Karpas-422 (cell line): ENCODE measurements around the gene HEYL. TPM values are rescaled to one million over a fixed set of nuclear protein-coding genes. Genes with fewer than 3 reads are reported as not detected.

Experiments
- DNase-seq: peaks from one replicate; pipeline ENCODE4 v3.0.0-alpha.2; 2015
- H2AFZ ChIP-seq: fragments of 200-600 bp; sonication (generic); 2 replicates; pipeline ENCODE4 v1.6.1; 2014; ENCODE audit warnings: antibody characterized with exemption, low read length, mixed read lengths
- H3K27ac ChIP-seq: fragments of 200-600 bp; sonication (generic); 2 replicates; pipeline ENCODE4 v1.5.1; 2014; ENCODE audit warnings: mild to moderate bottlenecking, low read length, moderate library complexity
- H3K27me3 ChIP-seq: fragments of 200-600 bp; sonication (generic); 2 replicates; pipeline ENCODE4 v1.6.1; 2014; ENCODE audit warnings: low read length, mixed read lengths
- H3K36me3 ChIP-seq: fragments of 200-600 bp; sonication (generic); 2 replicates; pipeline ENCODE4 v1.6.1; 2014; ENCODE audit warnings: low read length, mixed read lengths; ENCODE audit not compliant: insufficient read depth
- H3K4me1 ChIP-seq: fragments of 200-600 bp; sonication (generic); 2 replicates; pipeline ENCODE4 v1.6.1; 2014; ENCODE audit warnings: mild to moderate bottlenecking, low read length, mixed read lengths
- H3K4me2 ChIP-seq: fragments of 200-600 bp; sonication (generic); 2 replicates; pipeline ENCODE4 v1.6.1; 2014; ENCODE audit warnings: low read length, low read depth, mild to moderate bottlenecking; ENCODE audit not compliant: poor library complexity, severe bottlenecking
- H3K4me3 ChIP-seq: fragments of 200-600 bp; sonication (generic); 2 replicates; pipeline ENCODE4 v1.5.1; 2014; ENCODE audit warnings: mild to moderate bottlenecking, antibody characterized with exemption, low read length, mixed read lengths
- H3K79me2 ChIP-seq: fragments of 200-600 bp; sonication (generic); 2 replicates; pipeline ENCODE4 v1.6.1; 2014; ENCODE audit warnings: mild to moderate bottlenecking, low read length, mixed read lengths
- H3K9ac ChIP-seq: fragments of 200-600 bp; sonication (generic); 2 replicates; pipeline ENCODE4 v1.6.0; 2014; ENCODE audit warnings: low read length
- H3K9me2 ChIP-seq: fragments of 200-600 bp; sonication (generic), shearing (Covaris generic); replicated peaks from 2 replicates; pipeline ENCODE4 v1.6.0; 2014; ENCODE audit warnings: mild to moderate bottlenecking, low read length, moderate library complexity; ENCODE audit not compliant: insufficient read depth
- H3K9me3 ChIP-seq: fragments of 300-700, 200-600 bp; sonication (generic); 2 replicates; pipeline ENCODE4 v1.6.1; 2014; ENCODE audit warnings: low read length, mixed read lengths
- H4K20me1 ChIP-seq: fragments of 200-600 bp; sonication (generic); 2 replicates; pipeline ENCODE4 v1.6.1; 2014; ENCODE audit warnings: mild to moderate bottlenecking, antibody characterized with exemption, low read length, low read depth; ENCODE audit not compliant: insufficient read depth
- total RNA-seq: library from RNA; depleted of rRNA; stranded (reverse); fragments of >200 nt; shearing (Covaris generic); gene quantifications from 2 replicates; pipeline ENCODE4 v1.2.3, GENCODE V29; 2014; ENCODE audit warnings: low replicate concordance

Gene HEYL
- total RNA-seq, 1 experiment from 2014 or later = not detected

GRCh38 chr1:39671793-39672550, 32.5 kb upstream of the HEYL start, which contains the start of gene NT5C1A:
TSS of gene NT5C1A (minus strand) at chr1:39672107. CDS start at chr1:39672038, 69 bp downstream.
- DNase-seq = no peak
- Histone ChIP-seq H3K4me1 (no peaks in the 10 kb centered on the region), H3K36me3 (no peaks in the 10 kb centered on the region), H4K20me1 (no peaks in the 10 kb centered on the region), H3K79me2 (no peaks in the 10 kb centered on the region), H3K9me2 (no peaks in the 10 kb centered on the region), H2AFZ (no peak within 1 kb of the TSS), H3K4me3 (no peak within 1 kb of the TSS), H3K9me3 (no peaks in the 10 kb centered on the region), H3K4me2 (peak within 1 kb of the TSS; percentile 35), H3K9ac (no peak within 1 kb of the TSS), H3K27me3 (no peaks in the 10 kb centered on the region), H3K27ac (no peak within 1 kb of the TSS)

DNA sequence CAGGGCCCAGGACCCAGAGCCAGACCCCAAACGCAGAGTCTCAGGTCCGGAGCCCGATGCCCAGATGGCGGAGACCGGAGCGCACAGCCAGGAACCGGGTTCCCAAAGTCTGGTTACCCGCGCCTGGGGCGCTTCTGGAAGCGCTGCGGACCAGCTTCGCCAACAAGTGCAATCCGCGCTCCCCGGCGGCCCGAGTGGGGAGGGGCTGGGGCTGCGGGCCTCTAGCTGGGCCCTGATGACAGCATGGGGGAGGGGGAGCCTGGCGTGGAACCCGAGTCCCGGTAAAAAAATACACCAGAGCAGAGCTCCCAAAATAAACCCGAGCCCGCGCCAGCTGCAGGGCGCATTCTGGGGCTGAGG, 32.0 kb upstream of the HEYL start:
- H3K27ac ChIP-seq = no peak overlapping the region
- no peak for DNase-seq
- H4K20me1 ChIP-seq = no peaks in the 10 kb centered on the region
- H3K79me2 ChIP-seq = no peaks in the 10 kb centered on the region
- no peaks in the 10 kb centered on the region for H3K9me2 ChIP-seq
- no peak overlapping the region for H3K4me3 ChIP-seq
- H3K36me3 ChIP-seq = no peaks in the 10 kb centered on the region
- H3K4me1 ChIP-seq = no peaks in the 10 kb centered on the region
- H3K27me3 ChIP-seq = no peaks in the 10 kb centered on the region
- no peak overlapping the region for H2AFZ ChIP-seq
- no peaks in the 10 kb centered on the region for H3K9me3 ChIP-seq
- no peak overlapping the region for H3K9ac ChIP-seq
- no peak overlapping the region for H3K4me2 ChIP-seq

GRCh38 chr1:39670689-39671088, 31.2 kb upstream of the HEYL start:
- H3K27ac ChIP-seq = no peak overlapping the region
- H4K20me1 ChIP-seq = no peaks in the 10 kb centered on the region
- H3K4me2 ChIP-seq = no peak overlapping the region
- H3K9me3 ChIP-seq = no peaks in the 10 kb centered on the region
- no peaks in the 10 kb centered on the region for H3K79me2 ChIP-seq
- no peak overlapping the region for H3K4me3 ChIP-seq
- no peak for DNase-seq
- H2AFZ ChIP-seq = no peak overlapping the region
- no peaks in the 10 kb centered on the region for H3K27me3 ChIP-seq
- H3K36me3 ChIP-seq = no peaks in the 10 kb centered on the region
- H3K4me1 ChIP-seq = no peaks in the 10 kb centered on the region
- no peaks in the 10 kb centered on the region for H3K9me2 ChIP-seq
- no peak overlapping the region for H3K9ac ChIP-seq

GRCh38 chr1:39668894-39669293, 29.5 kb upstream of the HEYL start:
- H3K27ac ChIP-seq = no peak overlapping the region
- no peak overlapping the region for H3K4me3 ChIP-seq
- H3K9me2 ChIP-seq = no peaks in the 10 kb centered on the region
- DNase-seq = no peak
- H3K9ac ChIP-seq = no peak overlapping the region
- no peaks in the 10 kb centered on the region for H3K36me3 ChIP-seq
- H4K20me1 ChIP-seq = no peaks in the 10 kb centered on the region
- H3K79me2 ChIP-seq = no peaks in the 10 kb centered on the region
- H3K4me1 ChIP-seq = peaks cover 3% of the 10 kb centered on the region
- H3K9me3 ChIP-seq = no peaks in the 10 kb centered on the region
- H2AFZ ChIP-seq = no peak overlapping the region
- H3K4me2 ChIP-seq = no peak overlapping the region
- no peaks in the 10 kb centered on the region for H3K27me3 ChIP-seq

- Histone ChIP-seq H3K27me3 (no peaks in the 10 kb centered on the region), H3K4me3 (no peak overlapping the region), H3K36me3 (no peaks in the 10 kb centered on the region), H3K4me2 (no peak overlapping the region), H3K9ac (no peak overlapping the region), H3K27ac (no peak overlapping the region), H2AFZ (no peak overlapping the region), H3K9me2 (no peaks in the 10 kb centered on the region), H3K4me1 (peaks cover 9% of the 10 kb centered on the region), H3K9me3 (no peaks in the 10 kb centered on the region), H3K79me2 (no peaks in the 10 kb centered on the region), H4K20me1 (no peaks in the 10 kb centered on the region)
- no peak for DNase-seq
Measured at GRCh38 chr1:39668111-39668510, 28.7 kb upstream of the HEYL start.

GRCh38 chr1:39666772-39667171, 27.3 kb upstream of the HEYL start:
- Histone ChIP-seq H3K27ac (no peak overlapping the region), H3K27me3 (no peaks in the 10 kb centered on the region), H3K9me3 (no peaks in the 10 kb centered on the region), H3K9ac (no peak overlapping the region), H2AFZ (no peak overlapping the region), H3K36me3 (no peaks in the 10 kb centered on the region), H3K4me1 (peaks cover 9% of the 10 kb centered on the region), H3K79me2 (no peaks in the 10 kb centered on the region), H4K20me1 (no peaks in the 10 kb centered on the region), H3K9me2 (no peaks in the 10 kb centered on the region), H3K4me2 (no peak overlapping the region), H3K4me3 (no peak overlapping the region)
- no peak for DNase-seq

DNA sequence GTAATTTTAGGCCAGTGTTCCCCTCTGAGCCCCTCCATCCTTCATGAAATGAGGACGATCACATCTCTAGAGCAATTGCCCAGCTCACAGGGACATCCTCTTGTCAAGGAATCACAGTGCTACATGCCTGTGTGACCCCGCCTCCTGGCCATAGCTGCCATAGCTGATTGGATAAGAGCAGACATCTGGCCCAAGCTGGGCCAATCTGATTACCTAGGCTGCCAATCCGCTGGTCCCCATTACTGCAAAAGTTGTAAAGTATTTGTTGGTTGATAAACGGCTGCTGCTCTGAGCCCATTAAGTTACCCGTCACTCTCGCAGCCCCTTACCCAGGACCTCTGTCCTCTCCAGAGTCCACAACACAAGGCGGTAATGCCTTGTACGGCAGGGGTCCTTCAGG, 24.1 kb upstream of the HEYL start:
- H3K27me3 ChIP-seq = no peaks in the 10 kb centered on the region
- peak overlapping the region; percentile 77 for H3K4me2 ChIP-seq
- H2AFZ ChIP-seq = peak overlapping the region; percentile 97
- peak; percentile 88 for DNase-seq
- H3K4me1 ChIP-seq = peaks cover 9% of the 10 kb centered on the region
- peak overlapping the region; percentile 69 for H3K9ac ChIP-seq
- peak overlapping the region; percentile 64 for H3K4me3 ChIP-seq
- no peaks in the 10 kb centered on the region for H4K20me1 ChIP-seq
- H3K36me3 ChIP-seq = no peaks in the 10 kb centered on the region
- H3K9me2 ChIP-seq = no peaks in the 10 kb centered on the region
- H3K79me2 ChIP-seq = no peaks in the 10 kb centered on the region
- H3K9me3 ChIP-seq = no peaks in the 10 kb centered on the region
- H3K27ac ChIP-seq = peak overlapping the region; percentile 47

- no peaks in the 10 kb centered on the region for H3K9me3 ChIP-seq
Measured at GRCh38 chr1:39662861-39663260, 23.4 kb upstream of the HEYL start.

More at GRCh38 chr1:39662861-39663260, 23.4 kb upstream of the HEYL start:
- Histone ChIP-seq H3K9ac (no peak overlapping the region), H3K27ac (no peak overlapping the region), H3K9me2 (no peaks in the 10 kb centered on the region), H3K36me3 (no peaks in the 10 kb centered on the region), H4K20me1 (no peaks in the 10 kb centered on the region), H3K4me1 (peaks cover 9% of the 10 kb centered on the region), H3K4me2 (no peak overlapping the region), H3K4me3 (no peak overlapping the region), H3K79me2 (no peaks in the 10 kb centered on the region), H3K27me3 (no peaks in the 10 kb centered on the region), H2AFZ (no peak overlapping the region)
- DNase-seq = no peak
